NCI-H1417 treated with DMSO at 0.1 percent for 48 hours (cell line): ENCODE results near the gene GRAMD2B.
"Not testable (repeated sequence)": the region's sequence is repeated elsewhere in the genome, so short reads cannot be mapped to it uniquely, and the experiment has no call there.

ENCODE experiments used
- DNase-seq: peaks from one replicate; lab custom pipeline; 2025; lab: John Stamatoyannopoulos, UW

Gene GRAMD2B

GRCh38 chr5:126422994-126423788, at the start of gene GRAMD2B:
GRAMD2B (plus strand) TSS chr5:126423409; CDS start chr5:126423607, 198 bp downstream.
- no peak for DNase-seq

GRCh38 chr5:126374109-126374416, 49.1 kb upstream of the GRAMD2B start:
- no peak for DNase-seq

- no peak for DNase-seq
Observed at GRCh38 chr5:126376443-126376842, 46.8 kb upstream of the GRAMD2B start.

DNA sequence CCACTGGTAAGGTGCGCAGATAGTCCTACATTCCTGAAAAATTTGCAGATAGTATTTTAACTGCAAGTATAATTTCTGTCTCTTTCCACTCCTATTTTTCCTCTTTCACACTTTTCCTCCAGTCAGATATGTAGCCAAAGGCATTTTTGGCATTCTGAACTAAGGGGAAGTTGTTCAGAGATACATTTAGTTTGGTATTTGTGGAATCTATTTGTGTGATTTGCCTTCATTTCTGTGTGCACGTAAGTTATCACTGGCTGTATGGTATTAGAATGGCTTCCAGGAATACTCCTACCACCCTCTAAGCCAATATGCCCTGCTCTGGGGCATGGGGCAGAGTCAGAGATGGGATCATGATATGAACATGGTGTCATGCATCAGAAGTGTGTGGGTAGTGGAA, 45.8 kb upstream of the GRAMD2B start:
- DNase-seq, result no peak

DNA sequence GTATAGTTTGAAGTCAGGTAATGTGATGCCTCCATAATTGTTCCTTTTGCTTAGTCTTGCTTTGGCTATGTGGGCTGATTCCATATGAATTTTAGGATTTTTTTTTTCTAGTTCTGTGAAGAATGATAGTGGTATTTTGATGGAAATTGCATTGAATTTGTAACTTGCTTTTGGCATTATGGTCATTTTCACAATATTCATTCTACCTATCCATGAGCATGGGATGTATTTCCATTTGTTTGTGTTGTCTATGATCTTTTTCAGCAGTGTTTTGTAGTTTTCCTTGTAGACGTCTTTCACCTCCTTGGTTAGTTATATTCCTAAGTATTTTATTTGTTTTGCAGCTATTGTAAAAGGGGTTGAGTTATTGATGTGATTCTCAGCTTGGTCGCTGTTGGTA, 42.9 kb upstream of the GRAMD2B start:
- DNase-seq, result not testable (repeated sequence)

- no peak for DNase-seq
Observed at GRCh38 chr5:126383246-126383645, 40.0 kb upstream of the GRAMD2B start.

DNA sequence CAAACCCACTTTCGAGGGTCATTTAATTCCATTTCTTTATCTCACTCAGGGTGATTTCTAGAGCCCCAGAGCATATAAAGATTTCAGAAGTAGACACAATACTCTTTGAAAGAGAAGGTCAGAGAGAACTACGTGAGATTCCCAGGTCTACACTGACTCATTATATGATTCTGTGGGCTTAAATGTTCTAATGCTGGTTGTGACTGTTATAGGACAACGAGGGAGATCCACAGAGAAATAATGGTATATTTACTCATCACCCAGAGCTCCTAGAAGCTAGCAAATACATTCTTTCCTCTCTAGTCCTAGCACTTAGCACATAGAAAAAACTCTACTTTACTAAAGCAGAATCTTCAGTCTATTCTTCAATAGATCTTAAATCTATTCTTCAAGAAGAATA, 39.4 kb upstream of the GRAMD2B start:
- no peak for DNase-seq

DNA sequence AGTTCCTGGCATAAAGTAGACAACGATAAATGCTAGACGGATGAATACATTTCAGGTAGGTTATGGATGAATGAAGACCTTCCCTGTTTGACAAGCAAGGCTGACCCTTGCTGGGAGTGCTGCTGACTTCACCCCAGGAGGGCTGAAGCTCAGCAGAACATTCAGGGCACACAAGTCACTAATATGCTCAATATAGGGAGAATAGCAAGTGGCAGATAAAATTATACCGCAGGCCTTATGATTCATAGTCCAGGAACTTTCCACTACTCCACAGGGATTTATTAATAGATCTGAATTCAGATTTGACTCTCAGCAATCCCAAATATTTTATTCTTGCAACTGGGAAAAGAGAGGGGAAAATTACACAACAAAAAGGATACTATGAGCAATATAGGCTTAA, 38.2 kb upstream of the GRAMD2B start:
- DNase-seq, result no peak

DNA sequence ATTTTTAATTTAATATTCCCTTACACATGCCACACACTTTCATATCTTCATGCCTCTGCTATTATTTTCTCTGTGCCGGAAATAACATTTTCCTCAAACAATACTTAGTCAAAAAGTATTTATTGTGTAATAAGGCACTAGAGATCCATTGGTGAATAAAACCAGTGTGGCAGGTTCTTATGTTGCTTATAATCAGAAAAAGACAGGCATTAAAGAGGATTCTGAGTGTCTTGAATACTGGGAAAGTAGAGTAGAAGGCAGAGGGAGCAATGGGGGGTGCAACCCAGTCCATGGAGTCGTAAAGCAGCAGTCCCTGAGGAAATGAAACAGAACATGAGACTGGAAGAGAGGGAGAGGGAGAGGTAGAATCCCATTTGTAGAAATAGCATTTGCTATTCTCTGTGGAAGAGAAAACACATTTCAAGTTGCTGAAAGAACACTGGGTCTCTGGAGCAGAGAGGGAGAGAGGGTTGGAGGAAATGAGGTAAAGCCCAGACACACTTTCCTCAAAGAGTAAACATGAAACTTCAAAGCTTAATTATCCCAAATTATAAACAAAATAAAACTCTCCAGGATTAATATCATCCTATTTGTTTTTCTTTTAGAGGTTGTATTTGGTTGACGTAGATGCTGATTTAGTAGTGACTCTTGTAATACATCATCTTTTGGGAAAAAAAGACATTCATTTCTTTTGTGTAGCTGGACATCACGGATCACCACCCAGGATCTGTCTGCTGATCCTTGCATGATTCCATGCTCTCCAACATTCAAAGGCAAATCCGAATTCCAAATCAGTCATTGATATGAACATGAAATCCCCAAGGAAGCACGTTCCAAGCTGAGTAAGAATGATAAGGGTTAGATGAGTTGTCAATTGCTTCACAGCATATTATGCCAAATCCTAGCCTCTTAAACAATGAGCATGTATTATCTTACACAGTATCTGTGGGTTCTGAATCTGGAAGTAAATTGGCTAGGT, 37.4 kb upstream of the GRAMD2B start:
- DNase-seq, result no peak

GRCh38 chr5:126389179-126389578, 34.0 kb upstream of the GRAMD2B start:
- no peak for DNase-seq

GRCh38 chr5:126390051-126390450, 33.2 kb upstream of the GRAMD2B start:
- no peak for DNase-seq

DNA sequence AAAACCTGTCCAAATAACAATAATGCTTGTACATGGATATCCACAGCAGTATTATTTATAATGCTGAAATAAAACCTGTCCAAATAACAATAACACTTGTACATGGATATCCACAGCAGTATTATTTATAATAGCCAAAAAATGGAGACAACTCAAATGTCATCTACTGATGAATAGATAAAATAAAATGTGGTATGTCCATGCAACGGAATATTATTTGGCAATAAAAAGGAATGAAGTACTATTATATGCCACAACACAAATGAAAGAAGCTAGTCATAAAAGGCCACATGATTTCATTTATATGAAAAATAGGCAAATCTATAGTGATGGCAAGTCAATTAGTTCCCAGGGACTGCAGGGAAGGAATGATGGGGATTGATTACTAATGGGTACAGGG, 31.8 kb upstream of the GRAMD2B start:
- DNase-seq, result no peak

DNA sequence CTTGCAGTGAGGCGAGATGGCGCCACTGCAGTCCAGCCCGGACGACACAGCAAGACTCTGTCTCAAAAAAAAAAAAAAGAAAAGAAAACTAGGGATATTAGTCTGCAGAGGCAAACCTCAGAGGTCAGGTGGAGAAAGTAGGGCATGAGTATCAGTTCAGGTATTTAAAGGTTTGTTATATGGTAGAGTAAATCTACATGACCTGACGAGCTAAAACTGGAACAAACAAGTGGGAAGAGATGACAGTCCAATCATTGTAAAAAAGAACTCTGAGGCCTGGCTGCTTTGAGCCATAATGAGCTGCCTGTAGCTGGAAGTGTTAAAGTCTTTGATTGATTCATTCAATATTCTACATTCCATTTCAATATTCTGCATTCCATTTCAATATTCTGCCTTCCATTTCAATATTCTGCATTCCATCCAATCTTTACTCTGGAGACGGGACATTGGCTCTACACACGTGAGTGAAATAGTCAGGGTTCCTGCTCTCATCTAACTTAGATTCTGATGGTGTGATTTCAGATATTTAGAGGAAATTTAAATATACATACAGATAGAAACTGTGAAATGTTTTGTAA, 28.9 kb upstream of the GRAMD2B start:
- no peak for DNase-seq

DNA sequence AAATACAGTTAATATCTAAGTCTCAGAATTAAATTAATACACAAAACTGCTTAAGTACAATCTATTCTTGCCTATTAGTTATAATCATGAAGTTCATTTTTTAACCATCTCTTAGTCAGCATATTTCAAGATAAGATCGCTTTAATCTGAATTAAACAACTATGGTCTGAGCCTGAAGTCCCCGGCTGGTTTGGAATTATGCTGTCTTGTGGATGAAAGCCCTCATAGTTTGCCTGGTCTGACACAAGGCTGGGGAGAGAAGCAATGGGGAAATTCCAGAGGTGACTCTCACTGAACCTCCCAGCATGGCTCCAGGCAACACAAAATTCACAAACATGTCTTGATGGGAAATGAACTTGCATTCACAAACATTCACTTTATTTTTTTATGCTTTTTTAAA, 28.0 kb upstream of the GRAMD2B start:
- DNase-seq, result no peak

DNA sequence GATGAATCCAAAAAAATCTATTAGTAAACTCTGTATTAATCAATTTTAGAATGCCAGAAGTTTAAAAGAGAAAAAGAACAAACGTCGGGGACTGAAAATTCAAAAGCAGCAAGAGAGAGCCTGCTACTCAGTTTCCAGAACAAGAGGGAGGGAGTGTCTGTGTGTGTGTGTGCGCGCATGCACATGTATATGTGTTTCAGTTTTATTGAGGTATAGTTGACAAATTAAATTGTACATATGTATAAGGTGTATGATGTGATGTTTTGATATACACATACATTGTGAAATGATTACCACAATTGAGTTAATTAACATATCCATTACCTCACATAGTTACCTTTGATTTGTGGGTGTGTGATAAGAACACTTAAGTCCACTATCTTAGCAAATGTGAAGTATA, 27.6 kb upstream of the GRAMD2B start:
- no peak for DNase-seq

- DNase-seq, result not testable (repeated sequence)
Observed at GRCh38 chr5:126396721-126397120, 26.5 kb upstream of the GRAMD2B start.

DNA sequence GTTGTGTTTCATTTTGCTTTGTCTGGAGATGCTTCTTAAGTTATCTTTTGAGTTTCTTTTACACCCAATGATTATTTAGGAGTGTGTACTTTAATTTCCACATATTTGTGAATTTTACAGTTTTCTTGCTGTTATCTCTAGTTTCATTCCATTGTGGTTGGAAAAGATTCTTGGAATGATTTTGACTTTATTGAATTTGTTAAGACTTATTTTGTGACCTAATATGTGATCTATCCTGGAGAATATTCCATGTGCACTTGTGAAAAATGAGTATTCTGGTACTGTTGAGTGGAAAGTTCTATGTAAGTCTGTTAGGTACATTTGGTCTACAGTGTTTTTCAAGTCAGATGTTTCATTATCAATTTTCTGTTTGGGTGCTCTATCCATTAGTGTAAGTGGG, 24.4 kb upstream of the GRAMD2B start:
- DNase-seq, result no peak

DNA sequence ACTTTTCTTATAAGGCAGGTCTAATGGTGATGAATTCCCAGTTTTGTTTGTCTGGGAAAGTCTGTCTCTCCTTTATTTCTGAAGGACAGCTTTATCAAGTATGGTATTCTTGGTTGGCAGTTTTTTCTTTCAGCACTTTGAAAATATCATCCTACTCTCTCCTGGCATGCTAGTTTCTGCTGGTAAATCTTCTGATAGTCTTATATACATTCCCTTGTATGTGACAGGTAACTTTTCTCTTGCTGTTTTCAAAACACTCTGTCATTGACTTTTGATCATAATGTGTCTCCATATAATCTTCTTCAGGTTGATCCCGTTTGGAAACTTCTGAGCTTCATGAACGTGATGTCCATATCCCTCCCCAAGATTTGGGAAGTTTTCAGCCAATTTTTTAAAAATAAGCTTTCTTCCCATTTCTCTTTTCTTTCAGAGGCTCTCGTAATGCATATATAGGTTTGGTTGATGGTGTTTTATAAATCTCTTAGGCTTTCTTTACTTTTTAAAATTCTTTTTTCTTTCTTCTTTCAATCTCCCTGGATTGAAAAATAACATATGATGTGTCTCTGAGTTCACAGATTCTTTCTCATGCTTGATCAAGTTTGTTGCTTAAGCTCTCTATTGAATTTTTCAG, 22.5 kb upstream of the GRAMD2B start:
- no peak for DNase-seq

DNA sequence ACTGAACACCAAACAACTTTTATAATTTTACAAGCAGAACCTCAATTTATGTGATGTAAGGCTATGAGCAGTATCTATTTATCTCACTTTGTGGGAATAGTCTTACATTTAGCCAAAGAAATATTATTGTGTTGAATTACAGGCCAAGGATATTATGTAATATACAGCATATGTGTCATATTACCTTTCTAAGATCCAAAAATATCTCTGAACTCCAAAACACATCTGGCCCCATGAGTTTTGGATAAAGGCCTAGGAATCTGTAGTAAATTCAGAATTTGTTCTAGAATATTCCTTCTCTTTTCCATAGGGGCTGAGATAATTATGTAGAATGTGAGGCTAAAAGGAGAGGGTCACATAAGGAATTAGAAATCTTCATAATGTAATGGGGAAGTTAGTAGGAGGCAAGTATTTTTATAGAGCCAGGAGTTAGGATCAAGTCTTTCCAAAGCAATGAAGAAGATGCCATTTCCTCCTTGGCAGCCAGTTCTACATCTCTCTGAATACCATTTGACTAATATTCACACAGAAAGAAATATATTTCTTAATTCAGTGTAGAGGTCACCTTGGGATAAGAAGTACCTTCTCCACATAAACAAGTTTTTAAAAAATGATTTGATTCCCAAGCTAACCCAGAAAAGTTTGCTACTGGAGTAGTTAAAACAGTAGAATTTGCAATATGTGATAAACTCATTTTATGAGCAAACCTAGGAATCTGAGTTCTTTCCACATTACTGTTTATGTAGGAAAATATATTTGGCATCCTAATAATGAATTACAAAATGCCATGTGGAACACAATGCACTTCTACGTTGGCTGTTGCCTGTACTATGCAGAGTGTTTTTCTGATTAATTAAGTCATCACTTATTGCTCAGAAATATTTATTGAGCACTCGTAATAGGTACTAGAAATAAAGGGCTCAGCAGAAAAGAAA, 20.3 kb upstream of the GRAMD2B start:
- no peak for DNase-seq

DNA sequence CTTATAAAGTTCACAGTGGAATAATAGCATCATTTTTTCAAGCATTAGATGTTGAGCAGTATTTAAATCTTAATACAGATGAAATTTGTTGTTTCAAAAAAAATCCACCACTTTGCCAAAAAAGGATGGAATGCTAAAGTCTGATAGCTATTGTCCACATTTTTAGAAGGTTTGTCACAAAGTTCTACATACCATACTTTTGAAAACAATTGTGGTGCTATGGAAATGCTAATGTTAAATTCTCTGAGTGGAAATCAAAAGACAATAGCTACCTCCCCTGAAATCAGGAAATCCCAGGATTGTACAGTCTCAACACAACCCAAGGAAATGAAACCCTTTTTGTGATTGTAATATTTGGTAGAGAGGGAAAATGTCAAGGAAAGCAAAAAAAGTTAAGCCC, 19.3 kb upstream of the GRAMD2B start:
- no peak for DNase-seq

GRCh38 chr5:126410623-126411022, 12.6 kb upstream of the GRAMD2B start:
- no peak for DNase-seq
